Osteocyte (in vitro differentiated cells): ENCODE results near the gene PEF1. TPM values are rescaled to one million over a fixed set of nuclear protein-coding genes. Genes with fewer than 3 reads are reported as not detected.

Source experiments
- DNase-seq: peaks from one replicate; pipeline ENCODE4 v3.0.0; 2021; ENCODE audit warnings: mixed read lengths; ENCODE audit not compliant: unreplicated experiment; ENCODE audit errors: extremely low spot score
- H3K27ac Mint-ChIP-seq: one replicate; pipeline ENCODE4 v1.8.0; 2021; ENCODE audit warnings: mild to moderate bottlenecking, mixed read lengths; ENCODE audit not compliant: unreplicated experiment
- H3K27me3 Mint-ChIP-seq: one replicate; pipeline ENCODE4 v1.8.0; 2021; ENCODE audit warnings: mixed read lengths; ENCODE audit not compliant: unreplicated experiment
- H3K36me3 Mint-ChIP-seq: one replicate; pipeline ENCODE4 v1.8.0; 2021; ENCODE audit warnings: mixed read lengths; ENCODE audit not compliant: unreplicated experiment
- H3K4me1 Mint-ChIP-seq: one replicate; pipeline ENCODE4 v1.8.0; 2021; ENCODE audit warnings: mixed read lengths; ENCODE audit not compliant: unreplicated experiment
- H3K4me3 Mint-ChIP-seq: one replicate; pipeline ENCODE4 v1.8.0; 2021; ENCODE audit warnings: mild to moderate bottlenecking, moderate library complexity, mixed read lengths; ENCODE audit not compliant: unreplicated experiment
- H3K9me3 Mint-ChIP-seq: one replicate; pipeline ENCODE4 v1.8.0; 2021; ENCODE audit warnings: mixed read lengths; ENCODE audit not compliant: unreplicated experiment
- total RNA-seq: library from RNA; stranded (reverse); gene quantifications from 2 replicates; pipeline ENCODE4 v1.2.1, GENCODE V29; 2021
- TF ChIP-seq, protein P1 (sequence below): fragments of 200-600 bp; sonication (generic); IDR thresholded peaks from 2 replicates; pipeline ENCODE4 v1.5.0; 2021; ENCODE audit warnings: antibody characterized with exemption, mild to moderate bottlenecking, moderate library complexity

Gene PEF1
- total RNA-seq, 1 donor from 2014 or later: 57.0 TPM

DNA sequence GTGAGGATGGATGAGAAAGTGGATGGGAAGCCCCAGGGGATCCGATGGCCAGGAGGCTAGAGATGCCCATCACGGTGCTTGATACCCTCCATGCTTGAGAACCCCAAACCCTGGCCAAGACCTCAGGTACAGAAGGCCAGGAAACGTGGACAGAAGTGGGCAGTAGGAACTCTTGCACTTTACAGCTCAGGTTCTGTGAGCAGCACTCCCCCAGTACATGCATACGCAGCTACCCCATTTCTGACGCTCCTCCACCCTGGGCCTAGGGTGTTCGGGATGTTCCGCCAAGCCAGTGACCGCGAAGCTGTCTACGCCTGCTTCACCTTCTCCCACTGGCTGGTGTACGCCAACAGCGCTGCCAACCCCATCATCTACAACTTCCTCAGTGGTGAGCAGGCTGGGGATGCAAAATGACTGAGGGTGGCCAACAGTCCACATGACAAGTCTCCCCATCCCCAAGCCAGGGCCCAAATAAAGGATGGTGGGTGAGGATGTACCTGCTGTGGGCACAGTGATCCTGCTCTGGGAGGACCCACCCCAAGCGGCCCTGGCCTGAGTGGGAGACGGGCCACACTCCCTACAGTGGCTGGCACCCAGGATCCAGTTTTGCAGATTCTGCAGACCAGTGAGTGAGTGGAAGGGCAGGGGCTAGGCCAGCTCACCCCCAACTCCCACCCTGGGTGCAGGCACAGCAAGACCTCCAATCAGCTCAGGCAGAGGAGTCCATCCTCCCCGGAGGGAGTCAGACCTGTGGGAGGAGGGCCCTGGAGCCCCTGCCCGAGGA lies 19.8 kb downstream of the PEF1 start:
- DNase-seq: no peak
- H3K9me3 Mint-ChIP-seq: no peaks in the 10 kb centered on the region
- peaks cover 17% of the 10 kb centered on the region for H3K36me3 Mint-ChIP-seq
- H3K4me1 Mint-ChIP-seq: peaks cover 9% of the 10 kb centered on the region
- no peak overlapping the region for H3K27ac Mint-ChIP-seq
- no peak overlapping the region for H3K4me3 Mint-ChIP-seq
- H3K27me3 Mint-ChIP-seq: no peaks in the 10 kb centered on the region
- TF ChIP-seq, protein P1, sequence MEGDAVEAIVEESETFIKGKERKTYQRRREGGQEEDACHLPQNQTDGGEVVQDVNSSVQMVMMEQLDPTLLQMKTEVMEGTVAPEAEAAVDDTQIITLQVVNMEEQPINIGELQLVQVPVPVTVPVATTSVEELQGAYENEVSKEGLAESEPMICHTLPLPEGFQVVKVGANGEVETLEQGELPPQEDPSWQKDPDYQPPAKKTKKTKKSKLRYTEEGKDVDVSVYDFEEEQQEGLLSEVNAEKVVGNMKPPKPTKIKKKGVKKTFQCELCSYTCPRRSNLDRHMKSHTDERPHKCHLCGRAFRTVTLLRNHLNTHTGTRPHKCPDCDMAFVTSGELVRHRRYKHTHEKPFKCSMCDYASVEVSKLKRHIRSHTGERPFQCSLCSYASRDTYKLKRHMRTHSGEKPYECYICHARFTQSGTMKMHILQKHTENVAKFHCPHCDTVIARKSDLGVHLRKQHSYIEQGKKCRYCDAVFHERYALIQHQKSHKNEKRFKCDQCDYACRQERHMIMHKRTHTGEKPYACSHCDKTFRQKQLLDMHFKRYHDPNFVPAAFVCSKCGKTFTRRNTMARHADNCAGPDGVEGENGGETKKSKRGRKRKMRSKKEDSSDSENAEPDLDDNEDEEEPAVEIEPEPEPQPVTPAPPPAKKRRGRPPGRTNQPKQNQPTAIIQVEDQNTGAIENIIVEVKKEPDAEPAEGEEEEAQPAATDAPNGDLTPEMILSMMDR: no peak

DNA sequence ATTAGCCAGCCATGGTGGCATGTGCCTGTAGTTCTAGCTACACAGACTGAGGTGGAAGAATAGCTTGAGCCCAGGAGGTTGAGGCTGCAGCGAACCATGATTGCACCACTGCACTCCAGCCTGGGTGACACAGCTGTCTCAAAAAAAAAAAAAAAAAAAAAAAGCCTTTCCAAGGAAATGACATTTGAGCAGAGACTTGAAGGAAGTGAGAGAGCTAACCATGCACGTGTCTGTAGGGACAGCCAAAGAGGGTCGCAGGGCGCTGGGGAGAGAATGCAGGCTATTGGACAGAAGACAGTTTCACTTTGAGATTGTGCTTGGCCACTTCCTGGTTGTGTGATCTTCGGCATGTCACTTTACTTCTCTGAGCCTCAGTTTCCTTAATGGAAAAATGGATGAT lies 20.4 kb downstream of the PEF1 start:
- H3K9me3 Mint-ChIP-seq: no peaks in the 10 kb centered on the region
- peaks cover 13% of the 10 kb centered on the region for H3K36me3 Mint-ChIP-seq
- DNase-seq: no peak
- H3K27ac Mint-ChIP-seq: no peak overlapping the region
- peaks cover 2% of the 10 kb centered on the region for H3K27me3 Mint-ChIP-seq
- H3K4me1 Mint-ChIP-seq: peaks cover 9% of the 10 kb centered on the region
- no peak overlapping the region for H3K4me3 Mint-ChIP-seq
- TF ChIP-seq, protein P1: no peak

DNA sequence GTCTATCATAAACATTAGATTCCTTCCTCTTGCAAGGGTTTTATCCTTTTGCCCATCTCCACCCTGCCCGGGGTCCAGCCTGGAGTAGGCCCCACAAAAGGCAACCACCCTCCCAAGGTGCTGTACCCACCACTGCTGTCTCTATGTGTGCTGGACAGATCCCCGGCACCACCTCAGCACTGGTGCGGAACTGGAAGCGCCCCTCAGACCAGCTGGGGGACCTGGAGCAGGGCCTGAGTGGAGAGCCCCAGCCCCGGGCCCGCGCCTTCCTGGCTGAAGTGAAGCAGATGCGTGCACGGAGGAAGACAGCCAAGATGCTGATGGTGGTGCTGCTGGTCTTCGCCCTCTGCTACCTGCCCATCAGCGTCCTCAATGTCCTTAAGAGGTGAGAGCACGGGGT lies 21.3 kb downstream of the PEF1 start:
- no peak for DNase-seq
- no peaks in the 10 kb centered on the region for H3K9me3 Mint-ChIP-seq
- TF ChIP-seq, protein P1: no peak
- peaks cover 5% of the 10 kb centered on the region for H3K36me3 Mint-ChIP-seq
- no peak overlapping the region for H3K27ac Mint-ChIP-seq
- no peak overlapping the region for H3K4me3 Mint-ChIP-seq
- peaks cover 2% of the 10 kb centered on the region for H3K27me3 Mint-ChIP-seq
- H3K4me1 Mint-ChIP-seq: peaks cover 9% of the 10 kb centered on the region

DNA sequence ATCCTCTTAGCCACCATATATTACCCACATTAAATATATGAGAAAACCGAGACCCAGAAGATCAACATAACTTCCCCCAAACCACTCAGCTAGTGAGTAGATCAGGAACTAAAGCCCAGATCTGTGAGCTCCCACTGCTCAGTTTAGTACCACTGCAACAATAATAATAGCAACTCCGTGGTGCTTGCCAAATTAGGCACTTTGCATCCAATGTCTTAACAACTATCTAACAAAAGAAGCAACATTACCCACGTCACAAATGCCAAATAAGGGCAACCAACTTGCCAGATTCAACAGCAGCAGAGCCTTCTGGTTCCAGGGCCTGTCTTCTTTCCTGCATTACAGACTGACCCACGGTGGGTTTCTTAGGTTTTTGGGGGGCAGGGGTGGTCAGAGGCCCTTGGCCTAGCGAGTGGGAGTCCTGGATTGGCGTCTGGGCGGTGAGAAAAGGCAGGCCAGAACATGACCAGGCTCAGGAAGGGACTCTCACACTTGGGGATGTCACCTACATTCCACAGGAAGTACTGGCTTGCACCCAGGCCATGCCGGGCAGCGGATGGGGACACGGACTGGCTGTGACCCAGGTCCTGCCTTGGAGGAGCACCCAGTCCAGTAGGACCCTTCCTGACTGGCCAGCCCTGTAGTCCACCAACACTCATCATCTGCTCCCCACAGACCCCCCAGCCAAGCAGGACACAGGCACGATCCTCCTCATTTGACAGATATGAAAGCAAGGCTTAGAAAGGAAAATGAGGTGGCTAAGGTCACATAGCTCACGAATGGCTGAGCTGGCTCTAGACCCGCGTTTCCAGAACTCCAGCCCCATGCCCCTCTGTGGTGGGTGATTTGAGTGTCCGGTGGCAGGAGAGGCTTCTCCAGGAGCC lies 22.6 kb downstream of the PEF1 start:
- no peak overlapping the region for H3K4me3 Mint-ChIP-seq
- DNase-seq: no peak

More for the DNA sequence above, 22.6 kb downstream of the PEF1 start:
- no peak overlapping the region for H3K27ac Mint-ChIP-seq
- no peaks in the 10 kb centered on the region for H3K9me3 Mint-ChIP-seq
- H3K36me3 Mint-ChIP-seq: no peaks in the 10 kb centered on the region
- peaks cover 9% of the 10 kb centered on the region for H3K4me1 Mint-ChIP-seq
- TF ChIP-seq, protein P1: no peak
- H3K27me3 Mint-ChIP-seq: peaks cover 5% of the 10 kb centered on the region
